Parathyroid adenoma (tissue), 2 donors: Measurements from ENCODE around the gene CRMP1.
A peak's percentile ranks its signal among the peaks of the same experiment; 100 is the strongest.
"Not testable (repeated sequence)": the region's sequence is repeated elsewhere in the genome, so short reads cannot be mapped to it uniquely, and the experiment has no call there.

Experiments used
- H2AFZ ChIP-seq: fragments of 300-600 bp; sonication (generic); one replicate; pipeline ENCODE4 v1.7.0; 2017; ENCODE audit warnings: antibody characterized with exemption, mild to moderate bottlenecking
- H3K27ac ChIP-seq: fragments of 300-600 bp; sonication (generic); one replicate; pipeline ENCODE4 v1.7.0; 2017
- H3K27me3 ChIP-seq: fragments of 300-600 bp; sonication (generic); one replicate; pipeline ENCODE4 v1.7.0; 2017; ENCODE audit warnings: low read length; ENCODE audit not compliant: control insufficient read depth, insufficient read depth
- H3K36me3 ChIP-seq: fragments of 300-600 bp; sonication (generic); one replicate; pipeline ENCODE4 v1.7.0; 2017; ENCODE audit warnings: low read length; ENCODE audit not compliant: control insufficient read depth, insufficient read depth
- H3K4me1 ChIP-seq: fragments of 300-600 bp; sonication (generic); one replicate; pipeline ENCODE4 v1.7.0; 2017; ENCODE audit warnings: control low read depth
- H3K4me2 ChIP-seq: fragments of 300-600 bp; sonication (generic); one replicate; pipeline ENCODE4 v1.7.0; 2017; ENCODE audit warnings: low read length
- H3K4me3 ChIP-seq: fragments of 300-600 bp; sonication (generic); one replicate; pipeline ENCODE4 v1.7.0; 2017; ENCODE audit warnings: low read depth, low read length
- H3K79me2 ChIP-seq: fragments of 300-600 bp; sonication (generic); one replicate; pipeline ENCODE4 v1.7.0; 2017; ENCODE audit warnings: control low read depth
- H3K9ac ChIP-seq: fragments of 300-600 bp; sonication (generic); one replicate; pipeline ENCODE4 v1.7.0; 2017; ENCODE audit warnings: mild to moderate bottlenecking
- H3K9me3 ChIP-seq: fragments of 300-600 bp; sonication (generic); one replicate; pipeline ENCODE4 v1.7.0; 2017; ENCODE audit warnings: low read length; ENCODE audit not compliant: control insufficient read depth
- CTCF ChIP-seq: fragments of 300-600 bp; sonication (generic); IDR thresholded peaks from one replicate; pipeline ENCODE4 v1.7.0; 2017; ENCODE audit warnings: antibody characterized with exemption, mild to moderate bottlenecking
- donor health status: primary hyperparathyroidism.

CRMP1 gene

DNA sequence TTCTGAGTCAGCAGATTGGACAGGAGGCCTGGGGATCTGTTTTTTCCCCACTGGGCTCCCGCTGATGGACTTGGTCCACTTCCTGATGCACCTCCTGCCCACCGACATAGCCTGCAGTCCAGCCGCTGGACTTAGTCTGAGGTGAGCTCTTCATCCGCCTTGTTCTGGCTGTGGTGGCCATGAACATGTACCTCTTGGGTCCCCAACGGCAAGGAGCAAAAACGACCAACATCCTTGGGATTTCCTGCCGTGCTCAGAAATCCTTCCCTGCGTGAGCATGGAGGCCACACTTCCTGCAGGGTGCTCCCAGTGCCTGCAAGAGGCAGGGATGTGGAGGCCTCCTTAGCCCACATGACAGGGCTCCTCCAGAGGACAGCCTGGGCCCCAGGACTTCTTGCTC is 76.8 kb downstream of the CRMP1 start:
- H3K36me3 ChIP-seq: no peaks in the 10 kb centered on the region

DNA sequence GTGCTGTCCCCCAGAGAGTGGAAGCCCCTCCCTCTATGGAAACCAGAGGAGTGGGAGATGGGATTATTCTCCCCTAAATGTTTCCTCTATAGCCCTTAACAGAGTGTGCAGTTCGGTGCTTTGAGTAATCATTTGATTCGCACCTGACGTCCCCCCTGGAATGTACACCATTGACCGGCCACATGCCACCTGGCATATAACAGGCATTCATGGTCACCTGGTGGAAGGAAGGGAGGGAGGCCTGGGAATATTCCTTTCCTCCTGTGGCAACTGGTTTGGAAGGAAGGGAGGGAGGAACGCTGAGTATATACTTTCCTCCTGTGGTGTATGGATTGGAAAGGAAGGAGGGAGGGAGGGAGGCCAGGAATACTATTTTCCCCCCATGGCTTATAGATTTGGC is 77.2 kb downstream of the CRMP1 start:
- H3K4me2 ChIP-seq: no peak overlapping the region
- H3K4me1 ChIP-seq: no peaks in the 10 kb centered on the region
- H3K9ac ChIP-seq: no peak overlapping the region
- H2AFZ ChIP-seq: no peak overlapping the region
- no peak overlapping the region for H3K27ac ChIP-seq
- no peaks in the 10 kb centered on the region for H3K9me3 ChIP-seq
- H3K4me3 ChIP-seq: no peak overlapping the region
- no peaks in the 10 kb centered on the region for H3K79me2 ChIP-seq
- TF ChIP-seq CTCF: no peak
- no peaks in the 10 kb centered on the region for H3K27me3 ChIP-seq
- H3K36me3 ChIP-seq: no peaks in the 10 kb centered on the region

More for the DNA sequence above, 76.8 kb downstream of the CRMP1 start:
- H3K4me2 ChIP-seq: no peak overlapping the region
- TF ChIP-seq CTCF: no peak
- H3K4me1 ChIP-seq: no peaks in the 10 kb centered on the region
- no peak overlapping the region for H3K9ac ChIP-seq
- no peaks in the 10 kb centered on the region for H3K9me3 ChIP-seq
- no peaks in the 10 kb centered on the region for H3K79me2 ChIP-seq
- no peak overlapping the region for H3K4me3 ChIP-seq
- no peak overlapping the region for H2AFZ ChIP-seq
- no peaks in the 10 kb centered on the region for H3K27me3 ChIP-seq
- no peak overlapping the region for H3K27ac ChIP-seq

- Histone ChIP-seq H3K4me3 (no peak overlapping the region), H2AFZ (no peak overlapping the region), H3K27ac (no peak overlapping the region), H3K4me2 (no peak overlapping the region), H3K4me1 (no peaks in the 10 kb centered on the region), H3K27me3 (no peaks in the 10 kb centered on the region), H3K79me2 (no peaks in the 10 kb centered on the region), H3K9me3 (no peaks in the 10 kb centered on the region), H3K36me3 (no peaks in the 10 kb centered on the region), H3K9ac (no peak overlapping the region)
- no peak for TF ChIP-seq CTCF
These were observed 78.5 kb downstream of the CRMP1 start for GRCh38 chr4:5814421-5814820.

DNA sequence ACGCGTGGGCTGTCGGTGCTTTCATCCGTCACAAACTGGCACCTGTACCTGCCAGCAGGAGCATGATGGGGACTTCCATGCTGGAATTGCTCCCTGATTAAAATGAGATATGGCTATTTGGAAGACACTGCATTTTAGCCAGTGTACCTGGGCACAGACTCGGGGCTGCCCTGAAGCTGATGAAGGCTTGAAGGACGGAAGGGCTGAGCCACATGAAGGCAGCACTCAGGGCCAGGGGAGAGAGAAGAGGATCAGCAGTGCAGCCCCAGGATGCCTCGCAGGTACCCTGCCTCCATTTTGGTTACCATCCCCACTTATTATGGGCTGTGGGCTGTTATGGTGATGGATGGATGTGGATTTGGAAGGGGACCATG is 79.0 kb downstream of the CRMP1 start:
- no peak for TF ChIP-seq CTCF
- no peak overlapping the region for H2AFZ ChIP-seq
- no peaks in the 10 kb centered on the region for H3K4me1 ChIP-seq
- no peak overlapping the region for H3K4me2 ChIP-seq
- no peaks in the 10 kb centered on the region for H3K79me2 ChIP-seq
- no peaks in the 10 kb centered on the region for H3K9me3 ChIP-seq
- no peak overlapping the region for H3K27ac ChIP-seq
- no peaks in the 10 kb centered on the region for H3K27me3 ChIP-seq
- no peaks in the 10 kb centered on the region for H3K36me3 ChIP-seq
- H3K9ac ChIP-seq: no peak overlapping the region
- H3K4me3 ChIP-seq: no peak overlapping the region

GRCh38 chr4:5812506-5813229 is 80.2 kb downstream of the CRMP1 start:
- H3K27ac ChIP-seq: no peak overlapping the region
- no peak overlapping the region for H3K4me3 ChIP-seq
- H3K9me3 ChIP-seq: no peaks in the 10 kb centered on the region
- TF ChIP-seq CTCF: peak; percentile 49
- no peak overlapping the region for H2AFZ ChIP-seq
- no peaks in the 10 kb centered on the region for H3K79me2 ChIP-seq
- H3K4me2 ChIP-seq: no peak overlapping the region
- H3K4me1 ChIP-seq: no peaks in the 10 kb centered on the region
- no peaks in the 10 kb centered on the region for H3K27me3 ChIP-seq
- no peak overlapping the region for H3K9ac ChIP-seq
- no peaks in the 10 kb centered on the region for H3K36me3 ChIP-seq

- H3K4me2 ChIP-seq, H3K27ac ChIP-seq, H2AFZ ChIP-seq, H3K79me2 ChIP-seq, H3K9ac ChIP-seq, H3K4me3 ChIP-seq, H3K4me1 ChIP-seq, H3K9me3 ChIP-seq, H3K27me3 ChIP-seq, H3K36me3 ChIP-seq: not testable (repeated sequence)
These were observed 80.8 kb downstream of the CRMP1 start for GRCh38 chr4:5812057-5812456.
